GM18508 (cell line): ENCODE measurements around the gene STYK1.

Experiments
- ATAC-seq: cut with Tn5 transposase; IDR thresholded peaks from one replicate; pipeline ENCODE4 v1.9.1; 2021; ENCODE audit warnings: moderate number of reproducible peaks; ENCODE audit not compliant: insufficient read depth, unreplicated experiment

Gene STYK1, protein sequence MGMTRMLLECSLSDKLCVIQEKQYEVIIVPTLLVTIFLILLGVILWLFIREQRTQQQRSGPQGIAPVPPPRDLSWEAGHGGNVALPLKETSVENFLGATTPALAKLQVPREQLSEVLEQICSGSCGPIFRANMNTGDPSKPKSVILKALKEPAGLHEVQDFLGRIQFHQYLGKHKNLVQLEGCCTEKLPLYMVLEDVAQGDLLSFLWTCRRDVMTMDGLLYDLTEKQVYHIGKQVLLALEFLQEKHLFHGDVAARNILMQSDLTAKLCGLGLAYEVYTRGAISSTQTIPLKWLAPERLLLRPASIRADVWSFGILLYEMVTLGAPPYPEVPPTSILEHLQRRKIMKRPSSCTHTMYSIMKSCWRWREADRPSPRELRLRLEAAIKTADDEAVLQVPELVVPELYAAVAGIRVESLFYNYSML

DNA sequence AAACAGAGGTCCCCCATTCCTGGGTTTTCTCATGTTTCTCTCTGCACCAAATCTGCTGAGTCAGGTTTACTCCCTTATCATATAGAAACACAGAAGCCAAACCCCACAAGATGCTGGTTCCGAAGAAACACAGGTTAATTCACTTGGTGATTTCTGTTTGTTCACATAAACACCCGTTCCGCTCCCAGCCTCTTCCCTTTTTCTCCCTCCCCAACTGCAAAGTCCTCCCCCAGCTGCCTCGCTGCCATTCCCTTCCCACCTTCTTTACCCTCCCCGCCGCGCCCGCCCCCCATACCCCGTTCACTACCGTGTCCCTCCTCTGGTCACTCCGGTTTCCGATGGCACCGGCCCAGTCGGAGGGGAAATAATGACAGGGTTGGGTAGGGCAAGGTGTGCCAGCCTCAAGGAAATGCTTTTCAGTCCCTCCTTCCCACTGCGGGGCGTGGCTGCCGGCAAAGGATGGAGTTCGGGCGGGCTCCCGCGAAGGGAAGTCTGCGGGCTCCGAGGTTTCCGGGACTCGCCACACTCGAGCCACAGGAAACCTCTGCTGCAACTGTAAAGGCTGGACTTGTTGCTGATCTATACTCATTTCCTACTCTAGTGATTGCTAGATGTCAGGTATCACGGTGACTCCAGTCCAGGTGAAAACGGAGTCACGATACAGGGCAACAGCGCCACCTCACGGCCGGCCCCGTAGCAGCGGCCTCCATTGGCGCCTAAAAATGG, at the start of gene STYK1:
Gene STYK1, minus strand, starts transcription at position 394 of the 726 bp plus-strand sequence. CDS start 39,434 bp downstream, outside the sequence.
- ATAC-seq: no peak

DNA sequence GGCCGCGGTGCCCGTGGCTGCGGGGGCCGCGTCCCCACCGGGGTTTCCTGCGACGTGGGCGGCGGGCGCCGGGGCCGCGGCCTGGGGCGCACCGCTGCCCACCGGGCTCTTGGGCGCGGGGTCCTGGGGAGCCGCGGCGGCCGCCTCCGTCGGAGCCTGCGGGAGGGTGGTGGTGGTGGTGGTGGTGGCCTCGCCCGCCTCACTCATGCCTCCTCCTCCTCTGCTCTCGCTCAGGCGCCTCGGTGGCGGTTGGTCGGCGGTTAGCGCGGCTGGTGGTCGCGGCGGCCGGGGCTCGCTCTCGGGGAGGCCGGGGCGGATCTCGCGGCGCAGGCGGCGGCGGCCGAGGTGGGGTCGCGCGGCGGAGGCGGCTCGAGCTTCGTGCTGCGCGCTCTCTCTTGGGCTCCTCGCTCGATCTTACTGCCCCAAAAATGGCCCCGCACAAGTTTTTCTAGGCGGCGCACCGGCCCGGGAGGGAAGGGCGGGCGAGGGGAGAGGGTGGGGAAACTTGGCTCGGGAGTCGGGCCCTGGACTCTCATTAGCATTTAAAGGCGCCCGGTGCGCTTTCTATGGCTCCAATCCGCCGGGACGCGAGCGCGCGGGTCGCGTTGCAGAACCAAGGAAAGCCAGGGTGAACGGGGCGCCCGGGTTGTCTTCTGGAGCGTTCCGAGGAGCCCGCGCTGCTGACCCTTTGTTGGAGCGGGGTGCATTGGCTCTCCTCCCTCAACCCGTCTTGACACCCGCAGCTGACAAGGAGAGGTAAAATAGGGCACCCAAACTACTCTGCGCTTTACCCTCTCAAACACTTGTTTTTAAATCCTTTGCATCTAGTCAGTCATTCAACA, 49.3 kb upstream of the STYK1 start, which contains the start of gene YBX3:
Gene YBX3, minus strand, starts transcription at position 419 of the 842 bp plus-strand sequence. Its CDS starts 212 bp downstream, at position 207.
- no peak for ATAC-seq

DNA sequence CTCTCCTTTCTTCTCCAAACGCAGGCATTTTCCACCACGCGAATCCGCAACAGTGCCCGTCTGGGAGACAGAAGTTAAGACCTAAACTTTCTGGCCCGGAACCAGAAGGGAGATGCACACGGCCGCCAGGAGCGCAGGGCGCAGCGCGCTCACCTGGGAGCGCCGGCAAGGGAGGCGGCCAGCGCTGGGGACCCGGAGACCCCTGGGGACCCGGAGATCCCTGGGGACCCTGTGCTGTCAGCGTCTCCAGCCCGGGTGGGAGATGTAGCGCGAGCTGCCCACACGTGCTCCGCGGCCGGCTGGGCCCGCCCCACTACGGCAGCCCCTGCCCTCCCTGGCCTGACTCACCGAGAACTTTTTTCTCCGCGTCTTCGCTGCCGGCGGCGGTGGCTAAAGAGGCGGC, 48.7 kb upstream of the STYK1 start:
- ATAC-seq: no peak

- no peak for ATAC-seq
Measured at GRCh38 chr12:10721651-10722501, 48.0 kb upstream of the STYK1 start.

GRCh38 chr12:10720974-10721650, 47.3 kb upstream of the STYK1 start:
- no peak for ATAC-seq

DNA sequence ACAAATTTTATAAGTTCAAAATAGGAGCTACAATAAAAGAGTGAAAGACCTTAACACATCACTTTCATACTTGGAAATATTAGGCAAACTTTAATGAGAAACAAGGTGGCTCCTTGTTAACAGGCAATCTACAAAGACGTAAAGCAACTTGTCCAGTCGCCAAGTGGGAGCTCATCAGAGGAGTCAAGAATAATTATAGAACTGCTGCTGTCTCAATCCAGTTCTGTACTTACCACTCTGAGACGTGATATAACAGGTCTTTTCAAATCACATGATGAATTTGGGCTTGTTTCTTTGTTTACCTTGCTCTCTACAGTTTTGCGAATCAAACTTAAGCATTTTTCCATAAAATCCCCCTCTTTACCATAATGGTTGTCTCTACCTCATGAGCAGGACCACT, 45.6 kb upstream of the STYK1 start:
- no peak for ATAC-seq

- no peak for ATAC-seq
Measured at GRCh38 chr12:10718279-10718821, 44.5 kb upstream of the STYK1 start.

DNA sequence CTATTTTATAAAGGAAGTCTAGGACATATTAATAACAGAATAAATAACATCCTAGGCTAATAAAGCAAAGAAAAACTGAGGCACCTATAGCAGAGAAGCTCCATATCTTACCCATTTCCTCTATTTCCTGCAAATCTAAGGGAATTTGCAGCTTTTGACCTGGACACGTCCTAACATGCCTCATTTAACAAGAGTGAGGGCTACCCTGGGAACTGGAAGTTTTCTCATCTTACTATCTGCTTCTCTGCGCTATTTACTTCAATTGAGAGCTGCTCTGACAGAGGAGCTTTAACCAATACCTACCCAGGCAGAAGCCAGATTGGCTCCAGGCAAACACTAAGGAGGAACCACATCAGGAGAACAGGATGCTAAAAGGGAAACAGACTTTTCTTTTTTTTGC, 43.6 kb upstream of the STYK1 start:
- ATAC-seq: no peak

DNA sequence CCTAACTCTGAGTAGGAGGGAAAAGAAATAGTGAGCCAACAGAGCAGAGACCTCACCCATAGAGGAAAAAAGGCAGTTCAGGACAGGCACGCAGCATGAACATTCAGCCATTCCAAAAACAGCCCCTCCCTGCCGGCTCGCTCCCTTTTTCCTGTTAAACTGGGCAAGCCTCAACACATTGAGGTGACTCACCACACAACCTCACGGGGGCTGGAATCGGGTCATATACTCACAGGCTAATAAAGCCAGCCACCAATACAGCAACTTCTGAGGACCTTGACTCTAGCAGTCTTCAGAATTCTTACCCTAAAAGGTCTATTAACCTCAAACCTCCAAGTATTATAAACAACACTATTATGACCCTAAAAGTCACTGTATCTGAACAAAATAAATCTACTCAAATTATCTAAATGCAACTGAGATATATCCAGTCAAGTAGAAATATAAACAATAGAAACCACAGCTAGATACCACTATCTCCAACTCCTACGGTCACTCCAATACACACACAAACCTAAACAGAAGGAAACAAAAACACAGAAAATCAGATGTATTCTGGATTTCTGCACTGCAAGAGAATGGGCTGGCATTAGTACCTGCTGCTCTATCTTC, 43.0 kb upstream of the STYK1 start:
- no peak for ATAC-seq

- ATAC-seq: no peak
Measured at GRCh38 chr12:10716277-10716676, 42.4 kb upstream of the STYK1 start.

GRCh38 chr12:10715491-10715890, 41.6 kb upstream of the STYK1 start:
- ATAC-seq: no peak

DNA sequence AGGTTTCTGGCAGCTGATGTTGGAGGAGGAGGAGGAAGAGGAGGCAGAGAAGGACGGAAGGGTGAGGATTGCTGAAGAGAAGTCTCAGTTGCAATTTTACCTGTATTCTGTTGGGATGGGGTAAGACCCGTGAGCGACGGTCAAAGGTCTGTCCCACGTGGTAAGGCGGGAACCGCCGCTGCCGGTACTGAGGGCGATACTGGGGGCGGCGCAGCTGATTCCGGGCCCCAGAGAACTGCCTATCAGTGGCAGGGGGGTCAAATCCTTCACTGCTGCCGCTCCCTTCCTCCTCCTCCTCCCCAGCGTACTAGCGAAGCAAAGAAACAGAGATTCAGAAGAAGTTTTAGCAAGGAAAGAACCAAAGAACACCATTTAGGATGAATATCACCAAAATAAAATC, 36.0 kb upstream of the STYK1 start:
- ATAC-seq: no peak

GRCh38 chr12:10708862-10709261, 35.0 kb upstream of the STYK1 start:
- no peak for ATAC-seq

- no peak for ATAC-seq
Measured at GRCh38 chr12:10705655-10706054, 31.8 kb upstream of the STYK1 start.

GRCh38 chr12:10701843-10702242, 28.0 kb upstream of the STYK1 start:
- ATAC-seq: no peak

DNA sequence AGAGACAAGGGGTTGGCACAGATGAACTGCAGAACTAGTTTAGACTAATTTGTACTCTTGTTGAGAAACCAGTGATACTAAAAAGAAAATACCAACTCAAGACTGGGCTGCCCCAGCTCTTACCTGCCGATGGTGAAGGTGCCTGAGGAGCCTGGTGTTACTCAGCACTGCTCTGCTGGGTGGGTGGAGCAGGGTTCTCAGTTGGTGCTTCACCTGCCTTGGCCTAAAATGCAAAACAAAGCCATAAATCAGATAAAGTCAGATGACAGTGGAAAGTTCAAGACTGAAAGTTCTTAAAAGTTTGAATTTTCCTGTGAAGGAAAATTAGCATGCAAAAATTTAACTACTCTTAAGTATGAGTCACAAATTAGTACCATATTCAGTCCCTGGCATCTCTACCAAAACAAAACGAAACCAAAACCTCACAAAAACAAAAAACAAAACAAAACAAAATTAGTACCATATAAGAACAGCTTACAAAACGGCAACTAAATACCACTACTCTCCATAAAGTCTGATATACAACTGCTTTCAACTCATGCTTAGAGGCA, 27.4 kb upstream of the STYK1 start:
- no peak for ATAC-seq

DNA sequence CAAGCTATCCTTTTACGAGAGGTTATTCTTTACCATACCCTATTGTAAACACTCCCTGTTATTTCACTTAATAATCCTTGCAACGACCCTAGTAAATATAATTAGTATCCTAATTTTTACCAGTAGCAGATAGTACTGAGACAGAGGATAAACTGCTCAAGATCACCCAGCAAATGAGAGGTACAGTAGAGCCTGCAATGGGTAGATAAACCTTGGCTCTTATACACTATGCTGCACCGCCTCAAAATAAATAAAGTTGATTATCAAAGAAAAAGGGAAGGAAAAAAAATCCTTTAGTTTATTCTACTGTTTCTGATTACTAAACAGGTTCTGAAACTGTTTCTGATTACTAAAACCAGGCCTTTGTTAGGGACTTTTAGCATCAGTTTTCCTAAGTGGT, 26.7 kb upstream of the STYK1 start:
- ATAC-seq: no peak

- ATAC-seq: no peak
Measured at GRCh38 chr12:10697862-10698261, 24.0 kb upstream of the STYK1 start.
